ENCODE data around the gene CYP2W1. TPM values are rescaled to one million over a fixed set of nuclear protein-coding genes. Genes with fewer than 3 reads are reported as not detected.

The CYP2W1 gene
- total and polyA plus RNA-seq, 11 donors: not detected

DNA sequence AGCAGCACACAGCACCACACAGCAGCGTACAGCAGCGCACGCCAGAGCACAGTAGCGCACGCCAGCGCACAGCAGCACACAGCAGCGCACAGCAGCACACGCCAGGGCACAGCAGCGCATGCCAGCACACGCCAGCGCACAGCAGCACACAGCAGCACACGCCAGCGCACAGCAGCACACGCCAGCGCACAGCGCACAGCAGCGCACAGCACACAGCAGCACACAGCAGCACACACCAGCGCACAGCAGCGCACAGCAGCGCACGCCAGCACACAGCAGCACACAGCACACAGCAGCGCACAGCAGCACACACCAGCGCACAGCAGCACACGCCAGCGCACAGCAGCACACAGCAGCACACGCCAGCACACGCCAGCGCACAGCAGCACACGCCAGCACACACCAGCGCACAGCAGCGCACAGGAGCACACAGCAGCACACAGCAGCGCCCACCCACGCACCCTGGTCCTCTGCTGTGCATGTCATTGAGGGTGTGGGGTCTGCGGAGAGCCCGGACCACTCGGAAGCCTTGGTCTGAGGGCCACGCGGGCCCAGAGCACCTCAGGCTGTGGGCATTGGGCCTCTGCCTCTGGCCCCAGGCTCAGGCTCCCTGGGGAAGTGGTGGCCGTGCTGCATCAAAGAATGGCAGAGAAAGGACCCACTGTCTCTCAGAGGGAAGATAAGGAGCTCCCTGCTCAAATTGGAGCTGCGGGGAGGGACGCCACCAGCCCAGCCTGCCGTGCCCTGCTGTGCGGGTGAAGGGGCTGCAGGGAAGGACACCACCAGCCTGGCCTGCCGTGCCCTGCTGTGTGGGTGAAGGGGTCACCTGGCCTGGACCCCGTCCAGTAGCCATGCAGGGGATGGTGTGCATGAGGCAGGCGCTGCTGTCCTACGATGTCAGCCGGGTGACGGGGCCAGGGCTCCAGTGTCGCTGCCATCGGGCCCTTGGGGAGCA, 33.9 kb downstream of the CYP2W1 start:
- intact Hi-C loops (cut with DNase I): no loop called here
- Histone ChIP-seq H3K36me3 (peaks cover 0 to 16% (median 4%) of the 10 kb centered on the region in 9 donors), H3K4me3 (no peak overlapping the region), H3K27me3 (no peaks in the 10 kb centered on the region), H3K4me1 (peaks cover 0 to 13% (median 0%) of the 10 kb centered on the region in 12 donors), H3K27ac (no peak overlapping the region), H3K9me3 (peaks cover 0 to 6% (median 0%) of the 10 kb centered on the region in 12 donors)
- no peak for TF ChIP-seq CTCF (IDR thresholded peaks at IDR 0.05)
- TF ChIP-seq POLR2A (IDR thresholded peaks at IDR 0.05): no peak
- DNase-seq (no peak), ATAC-seq (no peak)
- 85 to 94% (median 90%) methylated on average over 13 to 51 of the region's 51 CpGs for WGBS, 4 donors

DNA sequence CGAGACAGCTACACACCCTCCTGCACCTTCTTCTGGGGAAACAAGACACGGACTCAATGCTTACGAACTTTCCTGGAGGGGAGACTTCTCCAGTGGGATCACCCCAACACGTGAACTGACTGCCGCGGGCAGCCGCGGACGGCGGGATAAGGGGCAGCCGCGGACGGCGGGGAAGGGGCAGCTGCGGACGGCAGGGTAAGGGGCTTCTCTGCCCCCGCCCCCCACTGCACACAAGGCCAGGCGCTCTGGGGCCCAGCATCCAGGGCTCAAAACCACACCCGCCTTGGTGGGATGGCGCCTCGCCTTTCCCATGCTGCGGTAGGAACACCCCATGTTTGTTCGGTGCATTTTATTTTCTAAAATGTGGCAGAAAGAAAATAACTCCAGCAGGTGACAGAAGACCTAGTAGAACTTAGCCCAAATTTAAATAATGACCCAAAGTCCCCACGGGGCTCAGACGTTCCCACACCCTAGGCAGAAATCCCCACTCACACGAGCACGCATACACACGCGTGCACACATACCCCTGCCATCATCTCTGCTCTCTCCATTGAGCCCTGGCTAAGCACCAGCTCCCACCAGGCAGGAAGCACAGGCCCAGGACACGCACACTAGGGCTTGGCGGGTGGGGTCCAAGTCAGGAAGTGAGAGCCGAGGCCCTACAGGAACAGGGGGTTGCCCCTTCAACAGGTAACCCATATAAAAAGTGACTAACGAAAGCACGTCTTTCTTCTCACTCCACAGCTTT, 34.8 kb downstream of the CYP2W1 start:
- DNase-seq (no peak), ATAC-seq (no peak)
- Histone ChIP-seq H3K4me1 (peaks cover 0 to 13% (median 0%) of the 10 kb centered on the region in 12 donors), H3K27ac (no peak overlapping the region), H3K36me3 (peaks cover 0 to 18% (median 6%) of the 10 kb centered on the region in 9 donors), H3K4me3 (no peak overlapping the region), H3K9me3 (peaks cover 0 to 6% (median 0%) of the 10 kb centered on the region in 12 donors), H3K27me3 (no peaks in the 10 kb centered on the region)
- TF ChIP-seq POLR2A (IDR thresholded peaks at IDR 0.05): no peak
- no peak for TF ChIP-seq CTCF (IDR thresholded peaks at IDR 0.05)
- intact Hi-C loops (cut with DNase I): no loop called here
- WGBS, 4 donors: 91 to 95% (median 93%) methylated on average over 24 to 34 of the region's 34 CpGs

DNA sequence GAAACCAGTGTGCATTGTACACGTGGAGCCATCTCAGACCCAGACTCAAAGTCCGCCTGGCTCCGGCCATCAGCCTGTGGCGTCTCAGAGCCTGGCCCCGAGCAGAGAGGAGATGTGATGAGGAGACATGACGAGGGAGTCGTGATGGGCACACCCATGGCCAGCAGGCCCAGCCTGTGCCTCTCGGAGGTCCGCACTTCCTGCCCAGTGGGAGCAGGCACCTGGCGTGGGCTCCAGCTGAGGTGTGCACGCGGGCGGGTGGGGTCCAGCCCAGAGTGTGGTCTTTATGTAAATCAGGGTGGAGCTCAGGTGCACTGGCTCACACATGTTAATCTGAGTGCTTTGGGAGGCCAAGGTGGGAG, 35.3 kb downstream of the CYP2W1 start:
- no peak for DNase-seq
- Histone ChIP-seq H3K27me3 (no peaks in the 10 kb centered on the region), H3K9me3 (peaks cover 0 to 6% (median 0%) of the 10 kb centered on the region in 12 donors), H3K36me3 (peaks cover 0 to 18% (median 6%) of the 10 kb centered on the region in 9 donors), H3K27ac (no peak overlapping the region), H3K4me3 (no peak overlapping the region), H3K4me1 (peaks cover 0 to 13% (median 0%) of the 10 kb centered on the region in 12 donors)
- 90 to 93% (median 91%) methylated on average over 5 to 13 of the region's 13 CpGs for WGBS, 4 donors
- intact Hi-C loops (cut with DNase I): no loop called here
- TF ChIP-seq POLR2A (IDR thresholded peaks at IDR 0.05) (no peak), CTCF (IDR thresholded peaks at IDR 0.05) (no peak)
- ATAC-seq: no peak

DNA sequence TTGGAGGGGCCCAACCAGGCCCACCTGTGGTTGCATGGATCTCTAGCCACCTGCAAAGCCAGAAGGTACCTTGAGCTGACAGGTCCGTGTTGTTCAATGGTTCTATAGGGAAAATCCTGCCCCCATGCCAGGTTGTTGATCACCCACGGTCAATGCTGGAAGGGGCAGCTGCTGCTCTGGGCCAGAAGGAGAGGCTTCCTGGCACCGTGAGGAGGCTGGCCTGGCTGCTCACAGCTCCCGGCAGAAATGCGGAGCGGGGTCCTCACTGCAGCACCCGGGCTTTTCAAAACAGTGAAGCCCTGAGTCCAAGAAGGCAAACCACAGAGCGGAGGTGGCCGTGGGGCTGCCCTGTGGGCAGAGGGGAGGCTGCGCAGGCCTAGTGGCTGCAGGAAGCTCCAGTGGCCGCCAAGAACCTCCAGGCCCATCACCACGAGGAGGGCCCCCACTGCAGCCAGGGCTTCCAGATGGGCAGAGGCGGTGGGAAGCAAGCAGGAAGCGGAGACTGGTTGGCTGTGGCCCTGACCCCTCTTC, 36.3 kb downstream of the CYP2W1 start:
- ATAC-seq: no peak
- Histone ChIP-seq H3K4me1 (peaks cover 0 to 13% (median 0%) of the 10 kb centered on the region in 12 donors), H3K4me3 (no peak overlapping the region), H3K9me3 (peaks cover 0 to 6% (median 0%) of the 10 kb centered on the region in 12 donors), H3K27me3 (no peaks in the 10 kb centered on the region), H3K36me3 (peaks cover 0 to 18% (median 6%) of the 10 kb centered on the region in 9 donors), H3K27ac (no peak overlapping the region)
- 88 to 92% (median 89%) methylated on average over 10 to 14 of the region's 14 CpGs for WGBS, 4 donors
- TF ChIP-seq POLR2A (IDR thresholded peaks at IDR 0.05): no peak
- TF ChIP-seq CTCF (IDR thresholded peaks at IDR 0.05): no peak
- intact Hi-C loops (cut with DNase I): no loop called here
- DNase-seq: no peak
